ENCODE results near the gene DRC3. TPM values are rescaled to one million over a fixed set of nuclear protein-coding genes. Genes with fewer than 3 reads are reported as not detected.

DRC3 gene
- total RNA-seq, 1 donor from 2014 or later, result 13.4 TPM

DNA sequence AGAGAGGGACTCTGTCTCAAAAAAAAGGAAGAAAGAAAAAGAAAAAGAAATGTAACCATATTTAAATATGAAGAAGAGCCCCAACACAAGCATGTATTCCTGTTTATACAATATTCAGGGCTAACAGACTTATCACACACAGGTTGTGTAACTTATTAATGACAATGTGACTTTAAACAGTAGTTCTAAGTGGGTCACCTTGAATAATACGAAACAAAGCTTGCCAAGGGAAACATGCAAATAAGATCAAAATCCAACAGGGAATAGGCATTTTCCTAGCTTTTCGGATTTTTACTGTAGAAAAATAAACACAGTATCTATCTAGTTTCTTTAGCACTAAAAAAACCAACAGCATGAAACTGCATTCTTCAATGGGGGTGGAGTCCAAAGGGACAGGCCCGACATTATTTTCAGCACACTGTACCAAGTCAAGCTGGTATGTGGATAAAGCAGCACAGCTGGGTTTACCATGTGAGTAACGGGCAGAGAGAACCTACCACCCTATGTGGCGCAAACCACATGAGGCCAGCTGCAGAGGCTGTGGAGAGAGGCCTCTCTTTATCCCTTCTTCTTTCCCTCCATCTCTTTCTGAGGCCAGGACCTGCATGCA is 45.7 kb upstream of the DRC3 start:
- DNase-seq (no peak), ATAC-seq (no peak)
- intact Hi-C loops (cut with DNase I), result no loop called here
- no peak overlapping the region for H3K4me3 ChIP-seq
- H3K36me3 ChIP-seq, result no peaks in the 10 kb centered on the region
- no peaks in the 10 kb centered on the region for H3K27me3 ChIP-seq (ENCODE audit: low read depth)
- no peak overlapping the region for H3K27ac ChIP-seq
- peaks cover 63% of the 10 kb centered on the region for H3K4me1 ChIP-seq
- TF ChIP-seq, protein P1, sequence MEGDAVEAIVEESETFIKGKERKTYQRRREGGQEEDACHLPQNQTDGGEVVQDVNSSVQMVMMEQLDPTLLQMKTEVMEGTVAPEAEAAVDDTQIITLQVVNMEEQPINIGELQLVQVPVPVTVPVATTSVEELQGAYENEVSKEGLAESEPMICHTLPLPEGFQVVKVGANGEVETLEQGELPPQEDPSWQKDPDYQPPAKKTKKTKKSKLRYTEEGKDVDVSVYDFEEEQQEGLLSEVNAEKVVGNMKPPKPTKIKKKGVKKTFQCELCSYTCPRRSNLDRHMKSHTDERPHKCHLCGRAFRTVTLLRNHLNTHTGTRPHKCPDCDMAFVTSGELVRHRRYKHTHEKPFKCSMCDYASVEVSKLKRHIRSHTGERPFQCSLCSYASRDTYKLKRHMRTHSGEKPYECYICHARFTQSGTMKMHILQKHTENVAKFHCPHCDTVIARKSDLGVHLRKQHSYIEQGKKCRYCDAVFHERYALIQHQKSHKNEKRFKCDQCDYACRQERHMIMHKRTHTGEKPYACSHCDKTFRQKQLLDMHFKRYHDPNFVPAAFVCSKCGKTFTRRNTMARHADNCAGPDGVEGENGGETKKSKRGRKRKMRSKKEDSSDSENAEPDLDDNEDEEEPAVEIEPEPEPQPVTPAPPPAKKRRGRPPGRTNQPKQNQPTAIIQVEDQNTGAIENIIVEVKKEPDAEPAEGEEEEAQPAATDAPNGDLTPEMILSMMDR (IDR thresholded peaks at IDR 0.05), result no peak
- no peaks in the 10 kb centered on the region for H3K9me3 ChIP-seq

DNA sequence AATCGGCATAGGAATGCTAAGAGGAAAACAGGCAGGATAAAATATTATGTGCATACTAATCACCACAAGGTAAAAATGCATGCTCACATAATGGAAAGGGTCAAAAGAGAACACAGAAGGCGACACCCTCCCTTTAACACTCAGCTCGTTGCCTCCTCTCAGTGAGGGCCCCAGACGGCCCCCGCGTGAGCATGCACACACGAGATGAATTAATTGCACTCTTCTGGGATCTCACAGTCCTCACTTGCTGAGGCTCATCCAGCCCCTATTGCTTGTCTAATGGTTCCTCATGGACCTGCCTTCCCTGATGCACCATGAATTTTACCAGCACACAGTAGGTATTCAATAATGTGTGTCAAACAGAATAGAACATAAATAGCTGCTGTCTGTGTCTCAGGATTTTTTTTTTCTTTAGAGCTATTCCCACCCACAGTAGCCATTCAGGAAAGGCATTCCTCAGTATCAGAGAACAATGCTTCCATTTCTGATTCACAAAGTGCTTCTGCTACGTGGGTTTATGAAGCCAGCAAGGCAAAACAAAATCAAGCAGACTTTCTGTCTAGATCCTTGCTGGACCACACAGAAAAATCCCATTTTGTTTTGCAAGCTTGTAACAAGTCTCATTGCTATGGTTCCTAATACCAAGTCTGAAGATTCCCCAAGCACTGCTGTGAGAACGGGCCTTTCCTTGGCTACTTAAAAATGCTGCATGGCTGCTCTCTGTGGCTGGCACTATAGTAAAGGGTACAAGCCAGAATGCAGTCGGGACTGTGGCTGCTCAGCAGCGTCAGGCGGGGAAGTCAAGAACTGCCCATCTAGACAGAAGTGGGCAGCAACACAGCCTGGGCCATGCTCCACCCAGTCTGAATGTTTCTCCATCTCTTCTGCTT is 44.0 kb upstream of the DRC3 start:
- H3K9me3 ChIP-seq, result no peaks in the 10 kb centered on the region
- DNase-seq, result no peak
- no peaks in the 10 kb centered on the region for H3K36me3 ChIP-seq
- H3K4me3 ChIP-seq, result no peak overlapping the region
- no peaks in the 10 kb centered on the region for H3K27me3 ChIP-seq (ENCODE audit: low read depth)
- intact Hi-C loops (cut with DNase I), result no loop called here
- H3K4me1 ChIP-seq, result peaks cover 51% of the 10 kb centered on the region
- TF ChIP-seq, protein P1 (IDR thresholded peaks at IDR 0.05), result no peak
- peak overlapping the region; percentile 34 for H3K27ac ChIP-seq
- peak; percentile 64 to 76 for ATAC-seq

DNA sequence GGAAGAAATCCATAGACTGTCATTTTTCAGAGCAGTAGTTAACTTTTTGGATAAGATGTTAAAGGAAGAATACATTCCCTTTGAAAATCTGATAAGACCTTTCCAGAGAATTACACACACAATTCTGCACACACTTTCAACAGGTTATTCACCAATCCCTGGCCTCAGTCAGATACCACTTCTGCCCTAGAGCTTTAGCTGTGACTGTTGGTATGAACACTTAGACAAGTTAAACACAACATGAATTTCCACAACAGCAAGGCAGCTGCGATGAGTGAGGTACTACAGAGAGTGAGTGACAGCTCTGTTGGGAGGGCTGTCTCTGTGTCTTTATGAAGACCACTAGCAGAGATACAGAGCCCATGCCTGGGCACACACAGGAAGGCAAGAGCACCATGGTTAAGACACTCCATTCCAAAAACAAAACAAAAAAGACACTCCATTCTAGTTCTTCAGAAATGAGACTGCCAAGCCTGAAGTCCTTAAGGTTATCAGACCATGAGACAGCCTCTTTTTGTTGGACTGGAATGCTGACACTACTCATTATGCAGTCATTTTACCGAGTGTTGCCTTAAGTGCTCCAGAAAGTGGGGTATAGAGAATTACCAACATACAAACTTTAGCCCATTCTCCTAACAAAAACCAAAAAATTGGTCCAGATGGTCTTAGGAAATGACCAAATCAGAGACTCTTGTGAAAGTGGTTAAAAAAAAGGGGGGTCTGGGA is 42.8 kb upstream of the DRC3 start:
- Histone ChIP-seq H3K27ac (peak overlapping the region; percentile 25), H3K27me3 (ENCODE audit: low read depth) (no peaks in the 10 kb centered on the region), H3K4me3 (no peak overlapping the region), H3K36me3 (no peaks in the 10 kb centered on the region), H3K9me3 (no peaks in the 10 kb centered on the region), H3K4me1 (peaks cover 51% of the 10 kb centered on the region)
- ATAC-seq (peak; percentile 55 to 84), DNase-seq (no peak)
- TF ChIP-seq, protein P1 (IDR thresholded peaks at IDR 0.05), result no peak
- intact Hi-C loops (cut with DNase I), result no loop called here

DNA sequence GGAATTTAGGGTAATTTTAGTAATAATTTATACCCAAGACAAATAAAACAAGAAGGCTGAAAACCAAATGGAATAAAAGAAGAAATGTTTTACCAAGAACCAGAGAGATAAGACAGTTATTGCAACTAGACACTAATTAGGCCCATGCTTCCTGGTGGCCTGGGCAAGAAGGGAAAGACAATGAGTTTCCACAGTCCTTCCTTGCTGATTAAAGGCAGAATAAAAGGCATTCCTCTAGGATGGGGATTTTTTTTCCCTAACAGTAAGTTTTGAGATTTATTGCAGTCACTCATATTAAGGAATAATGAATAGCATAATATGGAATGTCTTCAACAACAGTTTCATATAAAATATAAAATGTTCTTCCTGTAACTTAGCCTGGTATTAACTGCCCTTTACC is 42.0 kb upstream of the DRC3 start:
- Histone ChIP-seq H3K9me3 (no peaks in the 10 kb centered on the region), H3K27ac (no peak overlapping the region), H3K36me3 (no peaks in the 10 kb centered on the region), H3K4me1 (peaks cover 59% of the 10 kb centered on the region), H3K4me3 (no peak overlapping the region), H3K27me3 (ENCODE audit: low read depth) (no peaks in the 10 kb centered on the region)
- TF ChIP-seq, protein P1 (IDR thresholded peaks at IDR 0.05), result no peak
- no peak for DNase-seq
- intact Hi-C loops (cut with DNase I), result no loop called here
- no peak for ATAC-seq

DNA sequence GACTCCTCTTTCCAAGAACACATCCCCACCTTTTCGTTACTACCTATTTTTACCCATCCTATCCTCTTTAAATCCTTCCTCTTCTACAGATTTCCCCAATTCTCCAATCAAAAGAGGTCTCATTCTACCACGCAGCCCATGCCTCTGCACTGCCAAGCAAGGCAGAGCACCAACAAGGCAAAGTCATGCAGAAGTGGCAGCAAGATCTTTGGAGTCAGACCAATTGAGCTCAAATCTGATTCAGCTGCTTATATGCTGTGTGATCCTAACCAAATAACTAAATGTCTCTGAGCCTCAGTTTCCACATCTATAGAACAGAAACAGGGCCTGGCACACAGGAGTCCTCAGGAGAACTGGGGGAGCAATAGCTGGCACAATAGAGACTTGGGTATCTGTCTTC is 41.5 kb upstream of the DRC3 start:
- H3K4me3 ChIP-seq, result no peak overlapping the region
- TF ChIP-seq, protein P1 (IDR thresholded peaks at IDR 0.05), result no peak
- H3K4me1 ChIP-seq, result peaks cover 61% of the 10 kb centered on the region
- H3K36me3 ChIP-seq, result no peaks in the 10 kb centered on the region
- H3K9me3 ChIP-seq, result no peaks in the 10 kb centered on the region
- H3K27ac ChIP-seq, result no peak overlapping the region
- DNase-seq (no peak), ATAC-seq (no peak)
- no peaks in the 10 kb centered on the region for H3K27me3 ChIP-seq (ENCODE audit: low read depth)
- intact Hi-C loops (cut with DNase I), result no loop called here

Measured in lower lobe of right lung (tissue), 2 donors.